ENCODE results near the gene KLK13.

Gene KLK13
- 0 reads per million in 2 experiments for total RNA-seq

DNA sequence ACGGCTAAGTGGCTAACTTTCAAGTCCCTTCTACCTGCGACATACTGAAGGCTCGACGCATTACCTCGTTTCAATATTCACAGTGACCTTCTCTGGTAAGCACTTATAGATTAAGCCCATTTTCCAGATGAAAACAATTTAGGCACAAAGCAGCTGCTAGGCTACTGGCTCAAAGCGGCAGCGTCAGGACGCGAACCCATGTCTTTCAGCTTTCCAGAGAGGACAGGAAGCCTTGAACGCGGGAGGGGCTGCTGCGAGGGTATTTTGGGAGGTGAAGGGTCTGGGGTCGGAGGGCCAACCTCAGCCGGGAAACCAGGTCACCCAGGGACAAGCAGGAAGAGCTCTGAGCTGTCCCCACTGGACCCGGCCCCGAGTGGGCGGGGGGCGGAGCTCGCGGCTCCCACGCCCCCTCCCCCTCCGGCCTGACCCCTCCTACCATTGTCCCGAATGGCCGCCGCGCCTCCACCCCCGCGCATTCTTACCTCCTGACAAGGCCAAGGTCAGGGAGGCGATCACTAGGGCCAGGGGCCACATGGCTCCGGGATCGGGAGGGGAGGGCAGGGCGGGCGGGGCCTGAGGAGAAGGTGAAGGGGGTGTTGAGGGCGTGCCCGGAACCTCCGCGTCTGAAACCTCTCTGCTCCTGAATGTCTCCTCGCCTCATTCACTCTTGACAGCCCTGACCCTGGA lies at the start of gene KLK13:
KLK13 (minus strand) TSS at position 559 of the 687 bp plus-strand sequence; CDS start at position 534, 25 bp downstream.
- no peak for DNase-seq (ENCODE audit: low read depth)

- no peak for DNase-seq (ENCODE audit: low read depth)
Observed at GRCh38 chr19:51114087-51114729, 49.3 kb upstream of the KLK13 start.

GRCh38 chr19:51111606-51112005 lies 46.7 kb upstream of the KLK13 start:
- DNase-seq (ENCODE audit: low read depth): no peak

- DNase-seq (ENCODE audit: low read depth): no peak
Observed at GRCh38 chr19:51110666-51110971, 45.7 kb upstream of the KLK13 start.

- no peak for DNase-seq (ENCODE audit: low read depth)
Observed at GRCh38 chr19:51108805-51109146, 43.9 kb upstream of the KLK13 start.

GRCh38 chr19:51108066-51108804 lies 43.3 kb upstream of the KLK13 start, which contains the start of gene CTU1:
Gene CTU1, minus strand, starts transcription at chr19:51108409. Its CDS starts 3,840 bp downstream, at chr19:51104569.
- DNase-seq (ENCODE audit: low read depth): peak; percentile 98

DNA sequence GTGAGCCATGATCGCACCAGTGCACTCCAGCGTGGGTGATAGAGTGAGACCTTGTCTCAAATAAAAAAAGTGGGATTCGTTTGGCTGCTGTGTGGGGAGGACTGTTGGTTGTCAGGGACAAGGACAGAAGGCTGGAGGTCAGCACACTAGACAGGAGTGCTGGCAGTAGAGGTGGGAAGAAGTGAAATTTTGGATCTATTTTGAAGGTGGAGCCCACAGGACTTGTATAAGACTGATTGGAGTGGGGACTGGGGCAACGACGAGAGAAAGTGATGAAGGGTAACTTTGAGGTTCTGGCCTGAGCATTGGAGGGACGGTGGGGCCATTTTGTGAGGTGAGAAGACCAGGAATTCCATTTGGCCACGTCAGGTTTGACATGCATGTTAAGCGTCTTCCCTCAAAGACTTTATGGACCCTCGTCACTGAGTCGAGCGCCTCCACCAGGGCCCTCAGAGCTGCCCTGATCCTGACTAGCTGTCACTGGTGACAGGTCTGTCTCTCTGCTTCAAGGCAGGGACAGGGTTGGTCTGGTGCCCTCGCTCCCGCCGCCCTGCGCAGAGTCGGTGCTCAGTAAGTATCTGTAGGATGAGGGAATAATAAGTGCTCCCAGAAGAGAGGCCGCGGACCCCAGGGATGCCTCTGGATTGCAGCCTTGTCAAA lies 42.6 kb upstream of the KLK13 start:
- DNase-seq (ENCODE audit: low read depth): no peak

DNA sequence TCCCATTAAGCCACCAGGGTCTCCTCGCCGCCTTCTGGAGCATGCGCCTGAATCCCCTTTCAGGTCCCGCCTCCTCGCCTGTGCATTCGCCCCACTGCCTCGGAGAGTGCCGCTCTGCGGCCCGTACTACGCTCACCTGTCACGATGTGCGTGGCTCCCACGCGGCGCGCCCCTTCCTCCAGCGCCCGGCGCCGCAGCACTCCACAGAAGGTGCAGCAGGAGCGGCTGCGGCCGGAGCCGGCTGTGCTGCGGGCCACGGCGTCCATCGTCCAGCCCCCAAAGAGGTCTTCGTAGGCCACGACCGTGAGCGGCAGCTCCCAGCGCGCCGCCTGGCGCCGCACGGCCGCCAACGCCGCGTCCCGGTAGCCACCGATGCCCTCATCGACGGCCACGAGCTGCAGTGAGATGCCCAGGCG lies 39.0 kb upstream of the KLK13 start:
- no peak for DNase-seq (ENCODE audit: low read depth)

GRCh38 chr19:51102991-51103390 lies 38.1 kb upstream of the KLK13 start:
- DNase-seq (ENCODE audit: low read depth): no peak

GRCh38 chr19:51101171-51101865 lies 36.4 kb upstream of the KLK13 start:
- DNase-seq (ENCODE audit: low read depth): no peak

GRCh38 chr19:51100601-51101000 lies 35.7 kb upstream of the KLK13 start:
- no peak for DNase-seq (ENCODE audit: low read depth)

DNA sequence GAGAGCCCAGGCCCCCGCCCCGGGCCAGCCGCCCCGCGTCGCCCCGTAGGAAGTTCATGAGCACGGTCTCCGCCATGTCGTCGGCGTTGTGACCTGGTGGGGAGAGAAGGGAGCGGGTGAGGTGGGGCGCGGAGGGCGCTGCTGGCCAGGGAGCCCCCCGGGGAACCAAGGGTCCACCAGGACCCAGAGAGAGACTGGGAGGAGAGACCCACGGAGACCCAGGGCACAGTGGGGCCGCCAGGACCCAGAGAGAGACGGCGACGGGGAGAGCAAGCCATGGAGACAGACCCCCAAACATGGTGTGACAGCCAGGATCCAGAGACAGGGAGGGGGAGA lies 34.1 kb upstream of the KLK13 start:
- no peak for DNase-seq (ENCODE audit: low read depth)

GRCh38 chr19:51098365-51099046 lies 33.6 kb upstream of the KLK13 start:
- no peak for DNase-seq (ENCODE audit: low read depth)

DNA sequence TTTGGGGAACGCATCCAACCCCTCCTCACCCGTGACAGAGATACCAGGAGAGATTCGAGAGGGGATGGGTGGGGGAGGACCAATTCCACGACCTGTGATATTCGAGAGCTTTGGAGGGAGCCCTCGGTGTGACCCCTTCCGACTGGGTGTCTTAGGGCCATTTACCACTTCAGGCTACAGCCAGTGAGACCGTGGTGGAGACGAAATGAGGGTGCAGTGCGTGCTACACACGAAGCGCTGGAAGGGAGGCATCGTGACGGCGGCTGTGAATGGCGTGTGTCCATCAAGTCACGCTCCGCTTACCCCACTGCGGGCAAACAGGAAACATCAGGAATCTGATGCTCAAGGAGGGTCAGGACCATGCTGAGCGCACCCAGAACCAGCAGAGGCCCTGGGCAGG lies 32.9 kb upstream of the KLK13 start:
- DNase-seq (ENCODE audit: low read depth): no peak

- DNase-seq (ENCODE audit: low read depth): peak; percentile 48
Observed at GRCh38 chr19:51097166-51097738, 32.4 kb upstream of the KLK13 start.

DNA sequence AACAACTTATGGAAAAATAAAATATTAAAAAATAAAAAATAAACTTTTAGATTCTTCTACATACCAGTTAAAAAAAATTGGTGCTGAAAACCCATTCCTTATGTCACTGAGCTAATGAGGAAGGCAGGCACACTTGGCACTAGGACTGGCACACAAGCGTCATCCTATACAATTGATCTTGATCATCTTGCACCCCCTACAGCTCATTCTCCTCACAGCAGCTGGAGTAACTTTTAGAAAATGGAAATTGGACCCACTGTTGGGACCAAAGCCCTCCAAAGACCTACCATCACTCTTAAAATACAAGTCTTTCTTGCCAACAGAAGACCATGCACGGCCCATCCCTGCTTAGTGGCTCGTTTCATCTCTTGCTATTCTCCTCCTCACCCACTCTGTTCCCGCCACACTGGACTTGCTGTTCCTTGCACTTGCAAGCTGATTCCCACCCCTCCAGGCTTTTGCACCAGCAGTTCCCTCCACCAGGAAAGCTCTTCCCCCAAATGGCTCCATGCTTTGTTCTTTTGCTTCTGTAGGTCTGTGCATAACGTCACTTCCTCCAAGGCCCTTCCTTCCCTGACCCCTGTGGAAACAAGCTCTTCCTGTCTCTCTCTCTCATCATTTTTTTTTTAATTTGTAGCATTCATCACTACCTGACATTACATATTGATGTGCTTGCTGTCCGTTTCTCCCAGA lies 31.7 kb upstream of the KLK13 start:
- no peak for DNase-seq (ENCODE audit: low read depth)

GRCh38 chr19:51094696-51095279 lies 29.9 kb upstream of the KLK13 start:
- no peak for DNase-seq (ENCODE audit: low read depth)

DNA sequence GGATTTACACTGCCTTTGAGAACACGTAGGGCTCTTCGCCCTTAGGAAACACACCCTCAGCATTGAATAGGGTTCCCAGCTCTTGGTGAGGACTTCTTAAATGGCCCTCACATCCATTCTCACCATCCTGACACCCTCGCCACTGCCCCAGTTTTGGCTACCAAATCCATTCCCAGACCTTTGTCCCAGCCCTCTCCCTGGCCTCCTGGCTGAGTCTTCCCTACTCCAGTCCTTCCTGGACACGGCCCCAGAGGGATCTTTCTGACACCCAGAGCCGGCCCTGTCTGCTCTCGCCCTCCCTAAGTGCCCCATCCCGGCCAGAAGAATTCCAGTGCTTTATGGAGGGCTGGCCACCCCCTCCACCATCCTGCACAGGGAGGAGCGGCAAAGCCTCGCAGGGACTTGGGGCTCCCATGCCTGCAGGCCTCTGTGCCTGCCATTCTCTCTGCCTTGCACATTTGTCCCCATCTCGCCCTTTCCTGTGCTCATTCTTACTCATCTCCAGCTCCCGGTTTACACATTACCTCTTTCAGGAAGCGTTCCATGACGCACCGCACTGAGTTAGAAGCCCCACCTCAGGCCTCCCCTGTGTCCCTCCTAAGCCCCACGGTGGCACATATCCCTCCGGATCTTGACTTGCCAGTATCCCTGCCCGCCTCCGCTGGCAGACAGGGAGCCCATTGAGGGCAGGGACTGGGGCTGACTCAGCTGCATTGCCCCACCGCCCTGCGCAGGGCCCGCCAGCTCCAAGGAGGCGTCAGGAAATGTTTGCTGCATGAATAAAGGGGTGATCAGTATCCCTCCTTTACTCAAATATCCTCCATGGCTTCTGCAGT lies 28.8 kb upstream of the KLK13 start:
- DNase-seq (ENCODE audit: low read depth): no peak

DNA sequence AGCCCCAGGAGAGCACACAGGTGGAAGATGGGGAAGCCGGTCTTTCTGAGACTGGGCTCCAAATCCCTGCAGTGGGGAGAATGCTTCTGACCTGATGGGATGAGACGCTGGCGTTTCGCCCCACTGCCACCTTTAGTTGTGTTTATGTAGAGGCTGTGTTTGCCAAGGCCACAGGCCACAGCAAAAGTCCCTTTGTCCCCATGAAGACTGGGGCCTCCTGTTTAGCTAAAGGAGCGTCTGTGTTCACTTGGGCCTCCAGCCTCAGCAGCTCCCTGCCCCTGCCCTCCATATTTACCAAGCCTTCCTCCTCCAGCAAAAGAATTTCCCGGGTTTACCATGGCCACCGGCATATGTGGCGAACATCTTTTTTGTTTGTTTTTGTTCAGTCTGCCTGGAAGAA lies 28.2 kb upstream of the KLK13 start:
- no peak for DNase-seq (ENCODE audit: low read depth)

Data from T follicular helper cell (primary cell).